ENCODE results near the gene ANTXR2.

The ANTXR2 gene

GRCh38 chr4:79864500-79865200 lies 208.4 kb downstream of the ANTXR2 start:
- Histone ChIP-seq H3K27ac (no peak overlapping the region), H3K4me3 (no peak overlapping the region)
- TF ChIP-seq, protein P1, sequence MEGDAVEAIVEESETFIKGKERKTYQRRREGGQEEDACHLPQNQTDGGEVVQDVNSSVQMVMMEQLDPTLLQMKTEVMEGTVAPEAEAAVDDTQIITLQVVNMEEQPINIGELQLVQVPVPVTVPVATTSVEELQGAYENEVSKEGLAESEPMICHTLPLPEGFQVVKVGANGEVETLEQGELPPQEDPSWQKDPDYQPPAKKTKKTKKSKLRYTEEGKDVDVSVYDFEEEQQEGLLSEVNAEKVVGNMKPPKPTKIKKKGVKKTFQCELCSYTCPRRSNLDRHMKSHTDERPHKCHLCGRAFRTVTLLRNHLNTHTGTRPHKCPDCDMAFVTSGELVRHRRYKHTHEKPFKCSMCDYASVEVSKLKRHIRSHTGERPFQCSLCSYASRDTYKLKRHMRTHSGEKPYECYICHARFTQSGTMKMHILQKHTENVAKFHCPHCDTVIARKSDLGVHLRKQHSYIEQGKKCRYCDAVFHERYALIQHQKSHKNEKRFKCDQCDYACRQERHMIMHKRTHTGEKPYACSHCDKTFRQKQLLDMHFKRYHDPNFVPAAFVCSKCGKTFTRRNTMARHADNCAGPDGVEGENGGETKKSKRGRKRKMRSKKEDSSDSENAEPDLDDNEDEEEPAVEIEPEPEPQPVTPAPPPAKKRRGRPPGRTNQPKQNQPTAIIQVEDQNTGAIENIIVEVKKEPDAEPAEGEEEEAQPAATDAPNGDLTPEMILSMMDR (IDR thresholded peaks at IDR 0.05) = no peak
- no peak for DNase-seq (ENCODE audit: low spot score)

GRCh38 chr4:79863333-79863732 lies 209.7 kb downstream of the ANTXR2 start:
- no peak for DNase-seq (ENCODE audit: low spot score)
- H3K4me3 ChIP-seq = no peak overlapping the region
- H3K27ac ChIP-seq = no peak overlapping the region
- TF ChIP-seq, protein P1 (IDR thresholded peaks at IDR 0.05) = no peak

GRCh38 chr4:79862821-79863220 lies 210.2 kb downstream of the ANTXR2 start:
- H3K4me3 ChIP-seq = no peak overlapping the region
- TF ChIP-seq, protein P1 (IDR thresholded peaks at IDR 0.05) = no peak
- no peak for DNase-seq (ENCODE audit: low spot score)
- no peak overlapping the region for H3K27ac ChIP-seq

GRCh38 chr4:79857811-79858210 lies 215.2 kb downstream of the ANTXR2 start:
- no peak overlapping the region for H3K4me3 ChIP-seq
- TF ChIP-seq, protein P1 (IDR thresholded peaks at IDR 0.05) = no peak
- no peak for DNase-seq (ENCODE audit: low spot score)
- H3K27ac ChIP-seq = no peak overlapping the region

- TF ChIP-seq, protein P1 (IDR thresholded peaks at IDR 0.05) = no peak
- no peak overlapping the region for H3K27ac ChIP-seq
- no peak for DNase-seq (ENCODE audit: low spot score)
- H3K4me3 ChIP-seq = no peak overlapping the region
Observed at GRCh38 chr4:79856196-79856595, 216.8 kb downstream of the ANTXR2 start.

GRCh38 chr4:79854856-79855502 lies 218.1 kb downstream of the ANTXR2 start:
- no peak overlapping the region for H3K4me3 ChIP-seq
- no peak overlapping the region for H3K27ac ChIP-seq
- no peak for DNase-seq (ENCODE audit: low spot score)
- TF ChIP-seq, protein P1 (IDR thresholded peaks at IDR 0.05) = no peak

- no peak for DNase-seq (ENCODE audit: low spot score)
- no peak overlapping the region for H3K4me3 ChIP-seq
Observed at GRCh38 chr4:79852305-79852730, 220.7 kb downstream of the ANTXR2 start.

More at GRCh38 chr4:79852305-79852730, 220.7 kb downstream of the ANTXR2 start:
- no peak overlapping the region for H3K27ac ChIP-seq
- TF ChIP-seq, protein P1 (IDR thresholded peaks at IDR 0.05) = no peak

Measured in coronary artery (tissue), 2 donors.